Upper lobe of left lung (tissue), 6 donors: Measurements from ENCODE around the gene DUOXA1. TPM values are rescaled to one million over a fixed set of nuclear protein-coding genes. Genes with fewer than 3 reads are reported as not detected.
A peak's percentile ranks its signal among the peaks of the same experiment; 100 is the strongest.

Experiments used
- ATAC-seq, 2 donors: fragments of 200-7000 bp; cut with Tn5 transposase; one replicate each; pipeline ENCODE4 v1.9.1; 2022; ENCODE audit warnings: mild to moderate bottlenecking in 2 of 2, moderate library complexity in 2 of 2; ENCODE audit not compliant: low FRiP score in 2 of 2
- DNase-seq, 2 donors: peaks; one replicate each; pipeline ENCODE4 v3.0.0-alpha.2; 2019 to 2020
- H3K27ac ChIP-seq, 4 donors: fragments of 200-600 bp; sonication (generic); one replicate each; pipeline ENCODE4 v1.5.1; 2016 to 2019
- H3K27me3 ChIP-seq, 4 donors: fragments of 200-600 bp; sonication (generic); one replicate each; pipeline ENCODE4 v1.5.1; 2017 to 2019
- H3K36me3 ChIP-seq, 4 donors: fragments of 200-600 bp; sonication (generic); one replicate each; pipeline ENCODE4 v1.5.1; 2016 to 2019
- H3K4me1 ChIP-seq, 4 donors: fragments of 200-600 bp; sonication (generic); one replicate each; pipeline ENCODE4 v1.5.1; 2018 to 2019
- H3K4me3 ChIP-seq, 4 donors: fragments of 200-600 bp; sonication (generic); one replicate each; pipeline ENCODE4 v1.5.1; 2017 to 2019; ENCODE audit warnings: mild to moderate bottlenecking in 2 of 4, moderate library complexity in 1 of 4
- H3K9me3 ChIP-seq, 4 donors: fragments of 200-600 bp; sonication (generic); one replicate each; pipeline ENCODE4 v1.5.1; 2018 to 2019
- CTCF ChIP-seq, 6 experiments: fragments of 450-650 bp in 4 of 6; fragments of 200-600 bp in 2 of 6; sonication (generic) in 2 of 6; IDR thresholded peaks; one replicate each; pipeline ENCODE4 v1.5.1; 2016 to 2019; ENCODE audit warnings: antibody characterized with exemption in 6 of 6
- EP300 ChIP-seq, 4 donors: sonication (generic); formaldehyde crosslinking; IDR thresholded peaks; one replicate each; pipeline ENCODE4 v1.5.1; 2017; ENCODE audit warnings: antibody characterized with exemption in 4 of 4, control low read depth in 2 of 4
- POLR2A ChIP-seq, 4 donors: fragments of 450-650 bp; IDR thresholded peaks; one replicate each; pipeline ENCODE4 v1.5.1; 2016 to 2017; ENCODE audit warnings: antibody characterized with exemption in 4 of 4, mild to moderate bottlenecking in 2 of 4
- POLR2AphosphoS5 ChIP-seq, 2 donors: sonication (generic); formaldehyde crosslinking; IDR thresholded peaks; one replicate each; pipeline ENCODE4 v1.5.1; 2017; ENCODE audit warnings: antibody characterized with exemption in 2 of 2
- WGBS, 2 donors: methylation state at CpG; one replicate each; pipeline ENCODE4 v1.1.5; 2017 to 2018; 5-methylcytosine and 5-hydroxymethylcytosine counted together
- total RNA-seq, 6 donors: library from RNA; depleted of rRNA in 4 of 6; stranded (reverse); fragments of >200 nt in 4 of 6; gene quantifications; one replicate each; pipeline versions ENCODE4 v1.1.0 to v1.2.1, GENCODE V29; 2016 to 2021
- donor health status: DM: no; HTN: no; CAD: no; lungs with moderate emphysema.
- donor health status: DM: no; HTN: yes; CAD: no; lungs with severe emphysema.

The DUOXA1 gene
- total RNA-seq, 6 donors from 2014 or later: 84.2 to 530 (median 181) TPM

GRCh38 chr15:45162771-45163507 lies 33.3 kb upstream of the DUOXA1 start:
- DNase-seq: peak in 1 of 2 donors; percentile 79
- Histone ChIP-seq H3K4me3 (no peak overlapping the region), H3K9me3 (no peaks in the 10 kb centered on the region), H3K36me3 (peaks cover 0 to 7% (median 1%) of the 10 kb centered on the region in 4 donors), H3K4me1 (peaks cover 37 to 75% (median 61%) of the 10 kb centered on the region in 4 donors), H3K27ac (peak overlapping the region; percentile 28 to 72 (median 68)), H3K27me3 (no peaks in the 10 kb centered on the region)
- ATAC-seq: peak; percentile 61 to 69
- peak in 1 of 4 donors; percentile 11 for TF ChIP-seq POLR2A (IDR thresholded peaks at IDR 0.05)
- no peak for TF ChIP-seq POLR2AphosphoS5 (IDR thresholded peaks at IDR 0.05)
- peak; percentile 65 to 92 (median 88) for TF ChIP-seq CTCF (IDR thresholded peaks at IDR 0.05)
- no peak for TF ChIP-seq EP300 (IDR thresholded peaks at IDR 0.05)
- 11 to 23% methylated on average over 5 to 6 of the region's 7 CpGs for WGBS, 2 donors

GRCh38 chr15:45161666-45162065 lies 32.0 kb upstream of the DUOXA1 start:
- H3K9me3 ChIP-seq: no peaks in the 10 kb centered on the region
- no peak for ATAC-seq
- DNase-seq: peak in 1 of 2 donors; percentile 49
- H3K27ac ChIP-seq: peak overlapping the region in 3 of 4 donors; percentile 28 to 71 (median 65)
- 97 to 98% methylated on average over 5 to 14 of the region's 14 CpGs for WGBS, 2 donors
- H3K4me1 ChIP-seq: peaks cover 33 to 83% (median 62%) of the 10 kb centered on the region in 4 donors
- no peak overlapping the region for H3K4me3 ChIP-seq
- H3K36me3 ChIP-seq: peaks cover 0 to 14% (median 8%) of the 10 kb centered on the region in 4 donors
- TF ChIP-seq POLR2AphosphoS5 (IDR thresholded peaks at IDR 0.05): no peak
- TF ChIP-seq POLR2A (IDR thresholded peaks at IDR 0.05): peak in 1 of 4 donors; percentile 15
- no peaks in the 10 kb centered on the region for H3K27me3 ChIP-seq

- no peak for DNase-seq
- peak in 1 of 2 donors; percentile 75 for ATAC-seq
- 67 to 82% methylated on average over 1 of the region's 1 CpG for WGBS, 2 donors
Observed at GRCh38 chr15:45157974-45158373, 28.3 kb upstream of the DUOXA1 start.

GRCh38 chr15:45156744-45157455 lies 27.2 kb upstream of the DUOXA1 start:
- Histone ChIP-seq H3K27me3 (no peaks in the 10 kb centered on the region), H3K4me3 (no peak overlapping the region), H3K36me3 (peaks cover 7 to 37% (median 19%) of the 10 kb centered on the region in 4 donors), H3K9me3 (no peaks in the 10 kb centered on the region), H3K27ac (no peak overlapping the region), H3K4me1 (peaks cover 2 to 45% (median 22%) of the 10 kb centered on the region in 4 donors)
- DNase-seq: no peak
- no peak for TF ChIP-seq POLR2A (IDR thresholded peaks at IDR 0.05)
- TF ChIP-seq EP300 (IDR thresholded peaks at IDR 0.05): no peak
- peak in 1 of 2 donors; percentile 9 for ATAC-seq
- WGBS, 2 donors: 86 to 92% methylated on average over 7 of the region's 7 CpGs

More at GRCh38 chr15:45157974-45158373, 28.3 kb upstream of the DUOXA1 start:
- Histone ChIP-seq H3K9me3 (no peaks in the 10 kb centered on the region), H3K4me3 (no peak overlapping the region), H3K4me1 (peaks cover 10 to 55% (median 33%) of the 10 kb centered on the region in 4 donors), H3K27ac (peak overlapping the region in 1 of 4 donors; percentile 30), H3K36me3 (peaks cover 0 to 29% (median 13%) of the 10 kb centered on the region in 4 donors), H3K27me3 (no peaks in the 10 kb centered on the region)
- TF ChIP-seq POLR2A (IDR thresholded peaks at IDR 0.05) (no peak), EP300 (IDR thresholded peaks at IDR 0.05) (no peak), POLR2AphosphoS5 (IDR thresholded peaks at IDR 0.05) (no peak), CTCF (IDR thresholded peaks at IDR 0.05) (no peak)

GRCh38 chr15:45155739-45156138 lies 26.1 kb upstream of the DUOXA1 start:
- no peaks in the 10 kb centered on the region for H3K27me3 ChIP-seq
- DNase-seq (no peak), ATAC-seq (no peak)
- no peak overlapping the region for H3K4me3 ChIP-seq
- peaks cover 12 to 45% (median 30%) of the 10 kb centered on the region in 4 donors for H3K36me3 ChIP-seq
- H3K4me1 ChIP-seq: peaks cover 0 to 38% (median 16%) of the 10 kb centered on the region in 4 donors
- TF ChIP-seq POLR2A (IDR thresholded peaks at IDR 0.05): peak in 1 of 4 donors; percentile 17
- no peak for TF ChIP-seq EP300 (IDR thresholded peaks at IDR 0.05)
- H3K9me3 ChIP-seq: no peaks in the 10 kb centered on the region
- no peak overlapping the region for H3K27ac ChIP-seq
- WGBS, 2 donors: 72 to 81% methylated on average over 8 of the region's 8 CpGs
